ENCODE results near the gene HOXA6.

The HOXA6 gene

DNA sequence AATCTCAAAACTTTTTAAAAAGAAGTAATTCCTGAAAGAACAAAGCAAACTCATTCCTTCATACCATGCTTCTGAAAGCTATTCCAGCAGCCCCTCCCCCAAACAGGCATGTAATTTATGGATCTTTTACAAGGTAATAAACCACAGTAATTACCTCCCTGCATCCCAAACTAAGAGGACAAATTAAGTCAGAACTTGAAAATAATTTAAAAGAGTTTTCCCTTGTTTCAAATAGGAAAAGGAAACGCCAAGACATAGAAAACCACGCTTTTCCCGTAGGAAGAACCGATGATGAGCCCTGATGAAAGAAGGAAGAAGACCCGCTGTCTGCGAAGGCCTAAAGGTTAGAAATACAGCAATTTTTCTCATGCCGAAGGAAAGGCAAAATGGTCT lies 25.9 kb downstream of the HOXA6 start:
- DNase-seq (ENCODE audit: low spot score), result no peak

GRCh38 chr7:27119412-27119911 lies 28.1 kb downstream of the HOXA6 start:
- no peak for DNase-seq (ENCODE audit: low spot score)

DNA sequence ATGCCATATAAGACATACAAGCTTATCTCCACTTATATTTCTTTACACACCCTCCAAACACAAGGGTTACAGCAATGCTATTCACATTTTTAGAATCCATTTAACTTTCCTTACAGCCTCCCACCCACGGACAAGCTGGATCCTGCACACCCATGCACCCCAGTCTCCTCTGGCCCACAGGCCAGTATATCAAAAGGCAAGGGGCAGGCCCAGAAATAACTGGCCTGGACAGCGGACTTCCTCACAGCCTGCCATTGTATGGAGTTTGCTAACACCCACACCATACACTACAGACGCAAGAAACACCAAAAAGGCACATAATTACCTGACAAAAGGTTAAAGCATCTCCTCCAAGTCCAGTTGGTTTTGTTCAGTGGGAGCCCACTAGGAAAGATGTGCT lies 29.0 kb downstream of the HOXA6 start:
- DNase-seq (ENCODE audit: low spot score), result no peak

DNA sequence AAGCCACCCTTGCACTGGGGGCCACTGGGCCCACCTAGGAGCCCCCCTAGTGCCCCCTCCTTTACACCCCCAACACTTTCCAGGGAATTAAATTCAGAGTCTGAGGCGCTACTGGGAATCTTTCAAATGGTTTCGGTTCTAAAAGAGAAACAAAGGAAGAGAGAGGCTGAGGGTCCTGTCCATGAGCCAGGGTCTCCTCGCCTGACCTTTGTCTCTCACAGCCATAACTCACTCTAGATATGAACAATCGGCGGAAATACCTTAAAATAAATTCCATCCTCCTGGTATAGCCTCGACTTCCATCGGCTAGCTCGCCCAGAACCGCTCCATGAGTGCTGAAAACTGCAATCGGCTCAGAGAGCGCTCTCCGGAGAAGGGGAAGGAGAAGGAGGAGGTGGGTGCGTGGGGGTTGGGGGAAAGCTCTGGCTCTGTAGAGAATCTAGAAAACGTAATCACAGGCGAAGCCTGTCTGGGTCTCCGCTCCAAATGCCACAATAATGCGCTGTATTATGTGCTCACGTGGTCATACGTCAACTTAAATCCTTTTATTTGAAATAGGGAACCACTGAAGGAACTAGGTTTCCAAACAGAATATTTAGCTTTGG lies 29.6 kb downstream of the HOXA6 start:
- DNase-seq (ENCODE audit: low spot score), result no peak

- no peak for DNase-seq (ENCODE audit: low spot score)
Observed at GRCh38 chr7:27116962-27117886, 30.4 kb downstream of the HOXA6 start.

DNA sequence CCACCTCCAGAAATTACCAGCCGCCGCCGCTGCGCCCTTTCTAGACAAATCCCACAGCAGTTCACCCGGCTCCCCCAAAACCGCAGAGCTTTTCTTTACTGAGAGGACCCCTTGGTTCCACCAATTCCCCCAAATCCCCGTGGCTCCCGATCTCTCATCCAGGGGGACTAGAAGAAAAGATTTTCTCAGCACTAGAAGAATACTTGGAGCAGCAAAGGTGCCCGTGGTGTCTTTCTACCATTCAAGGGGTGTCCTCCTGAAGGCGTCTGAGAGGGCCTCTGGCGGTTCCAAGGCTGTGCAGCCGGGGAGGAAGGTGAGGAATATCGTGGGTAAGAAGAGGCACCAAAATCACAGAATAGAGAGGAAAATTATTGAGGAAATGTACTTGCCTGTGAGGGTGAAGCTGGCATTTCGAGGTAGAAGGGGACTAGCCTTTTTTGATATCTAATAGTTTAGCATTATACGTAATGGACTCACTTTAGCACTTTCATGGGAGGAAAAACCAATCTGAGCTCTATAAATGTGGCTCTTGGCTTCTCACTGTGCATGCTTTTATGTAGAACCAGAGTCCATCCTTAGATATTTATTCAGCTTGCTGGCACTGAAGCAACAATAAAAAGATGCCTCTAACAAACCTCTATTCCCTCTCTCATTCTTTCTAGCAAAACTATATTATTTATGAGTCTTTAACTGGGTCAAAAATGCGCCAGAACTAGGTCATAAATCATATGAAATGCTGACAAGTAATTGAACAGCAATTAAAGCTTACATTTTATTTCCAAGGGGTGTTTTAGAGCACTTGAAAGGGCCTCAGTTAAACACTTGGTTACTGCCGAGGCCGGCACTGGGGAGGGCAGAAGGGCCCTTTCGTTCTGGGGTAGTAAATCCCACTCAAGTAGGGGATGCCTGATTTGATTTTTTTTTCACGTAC lies 31.3 kb downstream of the HOXA6 start:
- no peak for DNase-seq (ENCODE audit: low spot score)

DNA sequence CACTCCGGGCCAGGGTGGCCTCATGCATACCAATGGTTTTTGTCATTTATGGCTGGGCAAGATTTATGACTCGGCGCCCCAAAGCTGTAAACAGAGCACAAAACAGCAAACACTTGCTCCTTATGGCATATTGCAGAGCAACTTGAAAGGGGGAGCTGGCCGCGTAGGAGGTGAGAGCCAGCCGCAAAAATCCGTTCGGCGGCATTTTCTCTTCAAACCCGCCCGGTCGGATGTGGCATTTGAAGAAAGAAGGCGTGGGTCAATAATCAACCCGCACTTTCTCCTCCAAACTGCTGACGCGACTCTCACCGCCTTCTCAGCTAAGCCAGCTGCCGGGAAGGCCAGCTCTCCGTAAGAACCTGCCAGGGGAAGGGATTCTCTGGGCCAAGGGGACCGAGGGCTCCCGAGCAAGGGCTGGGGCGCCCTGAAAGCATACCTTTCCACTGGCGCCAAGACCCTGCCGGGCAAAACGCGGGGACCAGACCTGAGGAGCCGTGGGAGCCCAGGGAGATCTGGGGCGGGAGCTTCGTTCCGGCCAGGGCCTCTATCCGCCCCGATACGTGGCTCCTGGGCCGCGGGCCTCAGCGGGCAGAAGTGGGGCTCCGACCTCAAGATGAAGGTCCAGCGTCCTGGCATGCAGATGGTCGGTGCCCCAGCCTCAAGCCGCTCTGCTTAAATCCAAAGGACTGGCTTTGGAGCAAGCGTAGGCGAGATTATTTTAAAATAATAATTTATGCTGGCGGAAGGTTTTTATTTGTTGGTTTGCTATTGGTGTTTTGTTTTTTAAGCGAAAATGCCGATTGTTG lies 32.1 kb downstream of the HOXA6 start:
- no peak for DNase-seq (ENCODE audit: low spot score)

DNA sequence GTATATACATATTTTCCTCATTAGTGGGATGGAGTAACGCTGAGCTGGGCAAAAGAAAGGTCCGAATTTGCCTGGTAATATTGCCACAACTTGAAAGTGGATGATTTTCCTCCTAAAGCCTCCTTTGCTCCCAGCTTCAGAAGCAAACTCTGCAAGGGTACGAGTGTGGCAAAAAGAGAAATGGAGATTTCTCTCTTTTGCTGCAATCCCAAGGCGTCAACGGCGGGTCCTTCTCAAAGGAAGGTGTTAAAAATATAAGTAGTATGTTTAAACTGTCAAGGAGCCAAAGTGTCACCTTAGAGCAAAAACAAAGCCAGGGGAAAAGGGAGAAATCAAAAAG lies 32.7 kb downstream of the HOXA6 start:
- DNase-seq (ENCODE audit: low spot score), result no peak

DNA sequence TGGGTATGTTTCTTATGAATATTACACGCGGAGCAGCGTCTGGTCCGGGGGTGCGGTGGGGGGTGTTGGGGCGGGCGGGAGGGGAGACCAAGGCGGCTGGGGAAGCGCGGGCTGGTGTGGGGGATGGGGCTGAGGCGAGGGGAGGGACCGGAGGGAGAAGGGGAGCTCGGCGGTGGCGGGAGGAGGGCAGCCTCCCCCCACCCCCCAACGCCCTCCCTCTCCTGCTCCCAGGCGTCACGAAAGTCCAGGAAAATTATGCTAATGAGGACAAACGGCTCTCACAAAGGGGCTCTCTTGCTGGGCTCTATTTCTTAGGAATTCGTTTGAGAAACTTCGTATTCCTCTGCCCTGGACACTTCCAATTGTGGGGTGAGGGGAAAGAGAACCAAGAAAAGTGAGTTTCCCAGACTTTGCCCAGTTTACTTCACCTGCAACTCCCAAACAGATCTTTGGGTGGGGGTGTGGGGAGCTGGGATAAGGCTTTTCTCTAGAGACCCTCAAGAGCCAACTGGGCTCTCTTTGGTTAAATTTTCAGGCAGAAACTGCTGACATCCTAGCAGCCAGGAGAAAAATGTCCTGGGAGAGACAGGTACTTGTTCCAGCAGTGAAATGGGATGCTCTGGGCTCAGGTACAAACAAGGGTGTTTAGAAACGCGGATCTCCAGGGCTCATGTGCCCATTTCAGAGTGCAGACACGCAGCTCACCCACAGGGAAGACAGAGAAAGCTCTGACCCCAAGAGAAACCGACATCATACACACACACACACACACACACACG lies 33.4 kb downstream of the HOXA6 start:
- DNase-seq (ENCODE audit: low spot score), result no peak

DNA sequence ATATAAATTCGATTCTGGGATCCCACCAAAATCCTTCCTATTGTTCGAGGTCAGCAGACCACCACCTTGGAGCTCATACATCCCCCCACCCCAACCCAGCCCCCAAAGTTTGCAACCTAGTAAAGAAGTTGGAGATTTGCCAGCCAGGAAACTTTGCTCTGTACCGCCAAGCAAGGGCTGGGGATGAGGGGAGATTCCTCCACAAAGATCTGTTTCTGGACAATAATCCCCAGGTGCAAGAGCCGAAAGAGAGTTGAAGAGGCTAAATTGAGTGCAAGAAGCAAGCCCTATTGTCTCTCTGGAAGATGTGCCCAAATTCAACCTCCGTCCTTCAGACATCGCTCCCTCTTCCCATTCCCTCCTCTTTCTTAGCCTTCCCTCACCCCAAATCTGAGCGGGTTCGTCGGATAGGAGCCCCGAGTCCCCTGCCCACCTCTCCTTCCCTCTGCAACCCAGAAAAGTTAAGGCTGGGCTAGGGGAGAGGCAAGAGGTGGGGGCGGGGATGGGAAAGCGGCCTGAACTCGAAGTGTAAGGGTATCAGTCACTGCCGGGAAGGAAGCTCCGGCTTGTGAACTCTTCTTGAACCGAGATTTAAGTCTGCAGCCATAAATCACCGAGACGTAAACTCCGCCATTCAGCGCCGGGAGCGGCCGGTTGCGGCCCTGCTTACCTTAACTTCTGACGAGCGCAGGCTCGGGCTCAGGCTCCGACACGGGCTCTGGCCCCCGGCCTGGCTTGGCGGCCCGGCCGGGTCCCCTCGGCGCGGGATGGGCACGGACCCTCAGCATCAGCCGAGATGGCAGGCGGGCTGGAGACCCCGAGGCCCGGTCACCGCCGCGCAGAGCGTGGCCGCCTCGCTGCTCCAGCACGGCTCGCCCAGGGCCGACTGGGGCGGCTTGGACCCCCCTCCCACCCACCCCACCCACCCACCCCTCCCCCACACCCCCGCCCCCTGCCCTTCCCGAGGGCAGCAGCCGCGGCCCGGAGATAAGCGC lies 34.3 kb downstream of the HOXA6 start:
- DNase-seq (ENCODE audit: low spot score), result no peak

DNA sequence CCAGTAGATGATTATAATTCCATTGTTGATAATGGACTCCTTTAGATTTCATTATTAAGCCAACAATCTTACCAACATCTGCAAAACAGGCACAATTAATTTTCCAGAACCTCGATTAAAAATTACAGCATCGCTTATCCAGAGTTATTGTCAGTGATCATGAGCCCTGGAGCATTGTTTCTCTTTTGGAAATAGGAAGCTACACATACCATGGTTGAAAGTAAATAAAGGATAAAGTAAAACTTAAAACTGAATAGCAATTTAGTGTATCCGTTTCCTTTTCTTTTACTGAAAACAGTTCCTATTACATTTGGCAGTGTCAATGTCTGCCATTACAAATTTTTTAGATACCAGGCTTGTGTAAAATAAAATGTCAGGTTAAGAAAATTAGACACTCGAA lies 35.2 kb downstream of the HOXA6 start:
- no peak for DNase-seq (ENCODE audit: low spot score)

GRCh38 chr7:27111751-27112277 lies 35.8 kb downstream of the HOXA6 start:
- DNase-seq (ENCODE audit: low spot score), result no peak

GRCh38 chr7:27111042-27111750 lies 36.4 kb downstream of the HOXA6 start:
- no peak for DNase-seq (ENCODE audit: low spot score)

- no peak for DNase-seq (ENCODE audit: low spot score)
Observed at GRCh38 chr7:27110186-27111031, 37.2 kb downstream of the HOXA6 start.

- no peak for DNase-seq (ENCODE audit: low spot score)
Observed at GRCh38 chr7:27109466-27110185, 37.9 kb downstream of the HOXA6 start.

GRCh38 chr7:27108390-27109127 lies 39.0 kb downstream of the HOXA6 start:
- no peak for DNase-seq (ENCODE audit: low spot score)

Data from activated CD4-positive, alpha-beta T cell treated with anti-CD3 and anti-CD28 coated beads, Interleukin-2, Interleukin-4, amounts not matched to agents 100 ng/mL and 50 ng/mL, durations not matched to agents 16 hours and 8 hours (primary cell).